GM23338 (cell line): ENCODE results near the gene PAFAH2. TPM values are rescaled to one million over a fixed set of nuclear protein-coding genes. Genes with fewer than 3 reads are reported as not detected.

Experiments used
- ATAC-seq: fragments of 200-7000 bp; cut with Tn5 transposase; 3 replicates; pipeline ENCODE4 v1.9.1; 2020
- DNase-seq: peaks from one replicate; pipeline ENCODE4 v3.0.0-alpha.2; 2015; ENCODE audit warnings: low spot score
- H2AFZ ChIP-seq: fragments of 200-600 bp; sonication (generic); 2 replicates; pipeline ENCODE4 v1.8.0; 2016; ENCODE audit warnings: antibody characterized with exemption, mild to moderate bottlenecking, moderate library complexity
- H3F3A ChIP-seq: fragments of 200-600 bp; sonication (generic); replicated peaks from 2 replicates; pipeline ENCODE4 v1.8.0; 2017; ENCODE audit warnings: antibody characterized with exemption, mixed run types, low read depth
- H3K27ac ChIP-seq: fragments of 200-600 bp; sonication (generic); 2 replicates; pipeline ENCODE4 v1.6.1; 2016; ENCODE audit warnings: low read depth
- H3K27me3 ChIP-seq: fragments of 200-600 bp; sonication (generic); 2 replicates; pipeline ENCODE4 v1.8.0; 2016; ENCODE audit warnings: mild to moderate bottlenecking, mixed run types, moderate library complexity; ENCODE audit not compliant: insufficient read depth
- H3K36me3 ChIP-seq: fragments of 200-600 bp; sonication (generic); 2 replicates; pipeline ENCODE4 v1.8.0; 2016; ENCODE audit warnings: mild to moderate bottlenecking; ENCODE audit not compliant: insufficient read depth
- H3K4me1 ChIP-seq: fragments of 200-600 bp; sonication (generic); 2 replicates; pipeline ENCODE4 v1.8.0; 2016; ENCODE audit warnings: mild to moderate bottlenecking, moderate library complexity; ENCODE audit not compliant: insufficient read depth
- H3K4me2 ChIP-seq: fragments of 200-600 bp; sonication (generic); 2 replicates; pipeline ENCODE4 v1.7.1; 2017; ENCODE audit warnings: mixed run types
- H3K4me3 ChIP-seq: fragments of 200-600 bp; sonication (generic); 2 replicates; pipeline ENCODE4 v1.6.1; 2016; ENCODE audit warnings: mixed run types
- H3K79me2 ChIP-seq: fragments of 200-600 bp; sonication (generic); replicated peaks from 2 replicates; pipeline ENCODE4 v1.8.0; 2017; ENCODE audit warnings: mild to moderate bottlenecking; ENCODE audit not compliant: insufficient read depth
- H3K9me2 ChIP-seq: fragments of 200-600 bp; sonication (generic); 2 replicates; pipeline ENCODE4 v1.8.0; 2017; ENCODE audit not compliant: insufficient read depth
- H4K20me1 ChIP-seq: fragments of 200-600 bp; sonication (generic); replicated peaks from 2 replicates; pipeline ENCODE4 v1.8.0; 2017; ENCODE audit warnings: mild to moderate bottlenecking; ENCODE audit not compliant: insufficient read depth
- H3K27ac Mint-ChIP-seq: 2 replicates; pipeline ENCODE4 v1.8.0; 2020; ENCODE audit warnings: inconsistent platforms, mild to moderate bottlenecking, moderate library complexity, mixed read lengths
- H3K27me3 Mint-ChIP-seq: 3 replicates; pipeline ENCODE4 v1.8.0; 2022; ENCODE audit warnings: low read depth, mild to moderate bottlenecking, moderate library complexity, mixed read lengths, inconsistent platforms; ENCODE audit not compliant: insufficient read depth, poor library complexity
- H3K36me3 Mint-ChIP-seq: 3 replicates; pipeline ENCODE4 v1.8.0; 2021; ENCODE audit warnings: low read depth, mild to moderate bottlenecking, inconsistent platforms, moderate library complexity, mixed read lengths
- H3K4me1 Mint-ChIP-seq: 3 replicates; pipeline ENCODE4 v1.8.0; 2020; ENCODE audit warnings: mild to moderate bottlenecking, inconsistent platforms, mixed read lengths
- H3K4me3 Mint-ChIP-seq: 3 replicates; pipeline ENCODE4 v1.8.0; 2021; ENCODE audit warnings: moderate library complexity, mild to moderate bottlenecking, inconsistent platforms, mixed read lengths
- H3K9me3 Mint-ChIP-seq: 3 replicates; pipeline ENCODE4 v1.8.0; 2020; ENCODE audit warnings: moderate library complexity, mild to moderate bottlenecking, inconsistent platforms, mixed read lengths
- CREB1 ChIP-seq: fragments of 250-450 bp; sonication (Bioruptor Pico); IDR thresholded peaks from 2 replicates; pipeline ENCODE4 v1.5.0; 2020; ENCODE audit warnings: low read depth, mild to moderate bottlenecking, moderate library complexity
- EZH2 ChIP-seq: fragments of 200-600 bp; sonication (generic); IDR thresholded peaks from one replicate; pipeline ENCODE4 v1.8.0; 2017; ENCODE audit warnings: antibody characterized with exemption, mild to moderate bottlenecking, low read depth; ENCODE audit not compliant: unreplicated experiment
- EZH2phosphoT487 ChIP-seq: fragments of 200-600 bp; sonication (generic); IDR thresholded peaks from one replicate; pipeline ENCODE4 v1.8.1; 2018; ENCODE audit warnings: antibody characterized with exemption; ENCODE audit not compliant: unreplicated experiment
- JUNB ChIP-seq: IDR thresholded peaks from one replicate; pipeline ENCODE4 v1.6.1; 2016; ENCODE audit warnings: antibody characterized with exemption; ENCODE audit not compliant: unreplicated experiment
- NANOG ChIP-seq: IDR thresholded peaks from 2 replicates; pipeline ENCODE4 v1.6.1; 2016; ENCODE audit warnings: antibody characterized with exemption, borderline replicate concordance
- POLR2AphosphoS5 ChIP-seq: IDR thresholded peaks from 2 replicates; pipeline ENCODE4 v1.6.1; 2016; ENCODE audit warnings: antibody characterized with exemption, low read depth
- STAT1 ChIP-seq: IDR thresholded peaks from one replicate; pipeline ENCODE4 v1.6.1; 2016; ENCODE audit warnings: antibody characterized with exemption; ENCODE audit not compliant: unreplicated experiment
- ZNF114 ChIP-seq: fragments of 250-450 bp; sonication (Bioruptor Pico); IDR thresholded peaks from 2 replicates; pipeline ENCODE4 v1.5.0; 2020; ENCODE audit warnings: mild to moderate bottlenecking, moderate library complexity
- ZNF331 ChIP-seq: fragments of 250-450 bp; sonication (Bioruptor Pico); IDR thresholded peaks from 2 replicates; pipeline ENCODE4 v1.5.0; 2020; ENCODE audit warnings: low read depth, mild to moderate bottlenecking, moderate library complexity
- polyA plus RNA-seq: library from polyadenylated mRNA; unstranded; fragments of >200 nt; fragmentation: Nextera tagmentation; extraction: Ambion mirVana; gene quantifications from 2 replicates; pipeline ENCODE4 v1.2.1, GENCODE V29; 2016
- total RNA-seq: library from RNA; depleted of rRNA; stranded (reverse); fragments of >200 nt; shearing (Covaris generic); gene quantifications from 2 replicates; pipeline ENCODE4 v1.2.3, GENCODE V29; 2014
- TF ChIP-seq, protein P1 (sequence below): IDR thresholded peaks from one replicate; pipeline ENCODE4 v1.6.1; 2018; ENCODE audit warnings: antibody characterized with exemption; ENCODE audit not compliant: unreplicated experiment
- TF ChIP-seq, protein P2 (sequence below): IDR thresholded peaks from 2 replicates; pipeline ENCODE4 v1.6.1; 2016; ENCODE audit warnings: antibody characterized with exemption
- TF ChIP-seq, protein P3 (sequence below), 2 experiments: fragments of 200-600 bp in 1 of 2; sonication (generic) in 1 of 2; conservative IDR thresholded peaks; 2 replicates each; pipeline versions ENCODE4 v1.5.1 to v1.6.1; 2016 to 2017; ENCODE audit warnings: antibody characterized with exemption in 2 of 2, low read depth in 2 of 2, mild to moderate bottlenecking in 2 of 2, moderate library complexity in 1 of 2

PAFAH2 gene
- total and polyA plus RNA-seq, 2 experiments from 2014 or later: 5.7 to 10.3 TPM

DNA sequence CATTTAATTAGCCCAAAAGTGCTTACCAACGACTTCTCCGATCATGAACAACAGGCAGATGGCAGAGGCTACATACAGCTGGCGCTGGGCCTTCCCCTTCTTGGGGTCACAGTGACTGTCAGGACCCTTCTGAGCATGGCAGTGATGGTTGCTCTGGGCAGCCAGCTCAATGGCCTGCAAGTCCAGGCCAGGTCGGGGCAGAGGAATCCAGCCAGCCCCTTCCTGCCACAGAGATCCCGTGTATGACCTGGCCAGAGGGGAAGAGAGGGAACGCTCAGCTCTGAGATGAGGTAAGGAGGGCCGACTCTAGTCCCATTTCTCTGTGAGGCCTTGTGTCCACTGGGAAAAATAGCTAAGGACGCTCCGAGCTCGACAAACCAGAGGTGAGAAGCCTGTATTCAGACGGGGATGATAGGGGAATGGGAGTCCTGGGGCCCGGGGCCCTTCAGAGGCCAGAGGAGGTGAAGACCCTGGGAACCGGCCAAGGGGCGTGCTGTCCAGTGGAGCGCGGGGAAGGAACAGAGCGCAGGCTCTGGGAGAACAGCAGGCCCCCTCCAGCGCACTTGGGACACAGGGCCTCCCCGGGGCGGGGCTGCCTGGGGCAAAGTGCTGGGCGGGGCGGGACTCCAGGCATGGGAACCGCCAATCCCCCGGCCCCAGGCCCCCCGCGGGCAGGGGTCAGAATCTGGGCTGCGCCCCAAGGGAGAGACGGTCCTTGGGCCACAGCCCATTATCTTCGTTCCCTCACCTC lies 47.3 kb upstream of the PAFAH2 start:
- Mint-ChIP-seq H3K27me3 (peaks cover 54% of the 10 kb centered on the region), H3K4me3 (peak overlapping the region; percentile 67), H3K36me3 (no peaks in the 10 kb centered on the region), H3K9me3 (no peaks in the 10 kb centered on the region), H3K4me1 (peaks cover 5% of the 10 kb centered on the region; the same call in 2 of the 3 replicates), H3K27ac (no peak overlapping the region)
- DNase-seq: peak; percentile 54
- Histone ChIP-seq H3K27ac (no peak overlapping the region), H3K36me3 (no peaks in the 10 kb centered on the region), H3K4me3 (peak overlapping the region; percentile 60), H3K27me3 (peaks cover 82% of the 10 kb centered on the region), H2AFZ (peak overlapping the region; percentile 90; the same call in 1 of the 2 replicates), H4K20me1 (0 out of 2 replicates have a peak, but pooled peaks cover 4% of the 10 kb centered on the region), H3K79me2 (no peaks in the 10 kb centered on the region), H3F3A (no peaks in the 10 kb centered on the region), H3K9me2 (no peaks in the 10 kb centered on the region), H3K4me2 (peak overlapping the region; percentile 80), H3K4me1 (no peaks in the 10 kb centered on the region)
- TF ChIP-seq STAT1: no peak
- TF ChIP-seq EZH2: peak; percentile 14
- peak; percentile 55 for ATAC-seq

DNA sequence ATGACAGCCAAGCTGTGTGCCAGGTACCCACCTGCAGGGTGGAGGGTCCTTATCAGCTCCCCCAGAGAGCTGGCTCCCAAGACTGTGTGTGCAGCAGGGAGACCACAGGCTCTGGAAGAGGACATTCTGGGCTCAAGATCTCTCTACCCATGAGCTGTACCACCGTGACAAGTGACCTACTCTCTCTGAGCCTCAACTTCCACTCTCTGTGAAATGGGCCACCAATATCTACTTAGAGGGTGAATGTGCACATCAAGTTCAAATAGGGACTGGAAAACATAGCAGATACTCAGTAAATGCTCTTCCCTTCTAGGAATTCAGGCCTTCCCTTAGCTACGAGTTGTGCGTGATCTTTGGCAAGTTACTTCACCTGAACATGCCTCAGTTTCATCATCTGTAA lies 46.6 kb upstream of the PAFAH2 start:
- H3K79me2 ChIP-seq: no peaks in the 10 kb centered on the region
- H3K27ac ChIP-seq: no peak overlapping the region
- H3K27me3 ChIP-seq: peaks cover 77% of the 10 kb centered on the region
- peaks cover 57% of the 10 kb centered on the region for H3K27me3 Mint-ChIP-seq
- H3K4me3 Mint-ChIP-seq: no peak overlapping the region; the same call in 2 of the 3 replicates
- no peak overlapping the region for H3K27ac Mint-ChIP-seq
- H3K36me3 Mint-ChIP-seq: no peaks in the 10 kb centered on the region
- H3K4me2 ChIP-seq: no peak overlapping the region
- no peaks in the 10 kb centered on the region for H3K9me3 Mint-ChIP-seq
- no peak overlapping the region for H3K4me3 ChIP-seq
- 0 out of 2 replicates have a peak, but pooled peaks cover 4% of the 10 kb centered on the region for H4K20me1 ChIP-seq
- DNase-seq: no peak
- peaks cover 5% of the 10 kb centered on the region; the same call in 2 of the 3 replicates for H3K4me1 Mint-ChIP-seq
- ATAC-seq: no peak
- no peak overlapping the region for H2AFZ ChIP-seq
- no peaks in the 10 kb centered on the region for H3F3A ChIP-seq
- no peaks in the 10 kb centered on the region for H3K9me2 ChIP-seq
- no peaks in the 10 kb centered on the region for H3K4me1 ChIP-seq
- no peaks in the 10 kb centered on the region for H3K36me3 ChIP-seq
- TF ChIP-seq ZNF331 (CRISPR knock-in tag) (no peak), EZH2phosphoT487 (no peak), CREB1 (CRISPR knock-in tag) (no peak), EZH2 (no peak), POLR2AphosphoS5 (no peak), JUNB (no peak), NANOG (no peak), STAT1 (no peak), ZNF114 (CRISPR knock-in tag) (no peak)
- TF ChIP-seq, protein P1, sequence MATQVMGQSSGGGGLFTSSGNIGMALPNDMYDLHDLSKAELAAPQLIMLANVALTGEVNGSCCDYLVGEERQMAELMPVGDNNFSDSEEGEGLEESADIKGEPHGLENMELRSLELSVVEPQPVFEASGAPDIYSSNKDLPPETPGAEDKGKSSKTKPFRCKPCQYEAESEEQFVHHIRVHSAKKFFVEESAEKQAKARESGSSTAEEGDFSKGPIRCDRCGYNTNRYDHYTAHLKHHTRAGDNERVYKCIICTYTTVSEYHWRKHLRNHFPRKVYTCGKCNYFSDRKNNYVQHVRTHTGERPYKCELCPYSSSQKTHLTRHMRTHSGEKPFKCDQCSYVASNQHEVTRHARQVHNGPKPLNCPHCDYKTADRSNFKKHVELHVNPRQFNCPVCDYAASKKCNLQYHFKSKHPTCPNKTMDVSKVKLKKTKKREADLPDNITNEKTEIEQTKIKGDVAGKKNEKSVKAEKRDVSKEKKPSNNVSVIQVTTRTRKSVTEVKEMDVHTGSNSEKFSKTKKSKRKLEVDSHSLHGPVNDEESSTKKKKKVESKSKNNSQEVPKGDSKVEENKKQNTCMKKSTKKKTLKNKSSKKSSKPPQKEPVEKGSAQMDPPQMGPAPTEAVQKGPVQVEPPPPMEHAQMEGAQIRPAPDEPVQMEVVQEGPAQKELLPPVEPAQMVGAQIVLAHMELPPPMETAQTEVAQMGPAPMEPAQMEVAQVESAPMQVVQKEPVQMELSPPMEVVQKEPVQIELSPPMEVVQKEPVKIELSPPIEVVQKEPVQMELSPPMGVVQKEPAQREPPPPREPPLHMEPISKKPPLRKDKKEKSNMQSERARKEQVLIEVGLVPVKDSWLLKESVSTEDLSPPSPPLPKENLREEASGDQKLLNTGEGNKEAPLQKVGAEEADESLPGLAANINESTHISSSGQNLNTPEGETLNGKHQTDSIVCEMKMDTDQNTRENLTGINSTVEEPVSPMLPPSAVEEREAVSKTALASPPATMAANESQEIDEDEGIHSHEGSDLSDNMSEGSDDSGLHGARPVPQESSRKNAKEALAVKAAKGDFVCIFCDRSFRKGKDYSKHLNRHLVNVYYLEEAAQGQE: no peak
- TF ChIP-seq, protein P2, sequence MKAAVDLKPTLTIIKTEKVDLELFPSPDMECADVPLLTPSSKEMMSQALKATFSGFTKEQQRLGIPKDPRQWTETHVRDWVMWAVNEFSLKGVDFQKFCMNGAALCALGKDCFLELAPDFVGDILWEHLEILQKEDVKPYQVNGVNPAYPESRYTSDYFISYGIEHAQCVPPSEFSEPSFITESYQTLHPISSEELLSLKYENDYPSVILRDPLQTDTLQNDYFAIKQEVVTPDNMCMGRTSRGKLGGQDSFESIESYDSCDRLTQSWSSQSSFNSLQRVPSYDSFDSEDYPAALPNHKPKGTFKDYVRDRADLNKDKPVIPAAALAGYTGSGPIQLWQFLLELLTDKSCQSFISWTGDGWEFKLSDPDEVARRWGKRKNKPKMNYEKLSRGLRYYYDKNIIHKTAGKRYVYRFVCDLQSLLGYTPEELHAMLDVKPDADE: no peak
- TF ChIP-seq, protein P3, sequence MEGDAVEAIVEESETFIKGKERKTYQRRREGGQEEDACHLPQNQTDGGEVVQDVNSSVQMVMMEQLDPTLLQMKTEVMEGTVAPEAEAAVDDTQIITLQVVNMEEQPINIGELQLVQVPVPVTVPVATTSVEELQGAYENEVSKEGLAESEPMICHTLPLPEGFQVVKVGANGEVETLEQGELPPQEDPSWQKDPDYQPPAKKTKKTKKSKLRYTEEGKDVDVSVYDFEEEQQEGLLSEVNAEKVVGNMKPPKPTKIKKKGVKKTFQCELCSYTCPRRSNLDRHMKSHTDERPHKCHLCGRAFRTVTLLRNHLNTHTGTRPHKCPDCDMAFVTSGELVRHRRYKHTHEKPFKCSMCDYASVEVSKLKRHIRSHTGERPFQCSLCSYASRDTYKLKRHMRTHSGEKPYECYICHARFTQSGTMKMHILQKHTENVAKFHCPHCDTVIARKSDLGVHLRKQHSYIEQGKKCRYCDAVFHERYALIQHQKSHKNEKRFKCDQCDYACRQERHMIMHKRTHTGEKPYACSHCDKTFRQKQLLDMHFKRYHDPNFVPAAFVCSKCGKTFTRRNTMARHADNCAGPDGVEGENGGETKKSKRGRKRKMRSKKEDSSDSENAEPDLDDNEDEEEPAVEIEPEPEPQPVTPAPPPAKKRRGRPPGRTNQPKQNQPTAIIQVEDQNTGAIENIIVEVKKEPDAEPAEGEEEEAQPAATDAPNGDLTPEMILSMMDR (conservative IDR thresholded peaks at IDR 0.05; ENCODE audit: low read depth in 2 of 2): no peak
